ENCODE data around the gene GNAQ.

GRCh38 chr9:77954666-77955015 lies 77.0 kb downstream of the GNAQ start:
- no peak for TF ChIP-seq CTCF (IDR thresholded peaks at IDR 0.05)
- TF ChIP-seq EP300 (IDR thresholded peaks at IDR 0.05) = no peak
